HL-60 (cell line): Measurements from ENCODE around the gene SERTM1.

Source experiments
- DNase-seq, 2 experiments: peaks; one replicate each; pipeline ENCODE4 v3.0.0-alpha.2; 2010 to 2020; ENCODE audit warnings: low read depth in 1 of 2, low spot score in 1 of 2
- H3K27ac ChIP-seq: fragments of 250-450 bp; sonication (Bioruptor Pico); replicated peaks from 2 replicates; pipeline ENCODE4 v1.5.1; 2020; ENCODE audit warnings: mild to moderate bottlenecking, moderate library complexity
- H3K27me3 ChIP-seq: fragments of 250-450 bp; sonication (Bioruptor Pico); 2 replicates; pipeline ENCODE4 v1.5.1; 2021; ENCODE audit warnings: mild to moderate bottlenecking, moderate library complexity; ENCODE audit not compliant: insufficient read depth, poor library complexity, severe bottlenecking
- H3K4me3 ChIP-seq: replicated peaks from 2 replicates; pipeline ENCODE4 v1.5.1; 2011; ENCODE audit warnings: mild to moderate bottlenecking, control low read depth, low read length; ENCODE audit not compliant: insufficient read depth
- GABPA ChIP-seq: IDR thresholded peaks from 2 replicates; pipeline ENCODE4 v1.6.1; 2012; ENCODE audit warnings: low read depth
- POLR2AphosphoS5 ChIP-seq: IDR thresholded peaks from 2 replicates; pipeline ENCODE4 v1.6.1; 2012; ENCODE audit warnings: low read depth
- REST ChIP-seq: IDR thresholded peaks from 2 replicates; pipeline ENCODE4 v1.6.1; 2012; ENCODE audit warnings: low read depth; ENCODE audit not compliant: insufficient replicate concordance
- SPI1 ChIP-seq: IDR thresholded peaks from 2 replicates; pipeline ENCODE4 v1.6.1; 2012; ENCODE audit warnings: low read depth, mild to moderate bottlenecking, borderline replicate concordance
- TF ChIP-seq, protein P1 (sequence below): IDR thresholded peaks from one replicate; pipeline ENCODE4 v1.5.1; 2011; ENCODE audit warnings: low read length, control low read depth, inconsistent platforms; ENCODE audit not compliant: insufficient read depth

The SERTM1 gene

DNA sequence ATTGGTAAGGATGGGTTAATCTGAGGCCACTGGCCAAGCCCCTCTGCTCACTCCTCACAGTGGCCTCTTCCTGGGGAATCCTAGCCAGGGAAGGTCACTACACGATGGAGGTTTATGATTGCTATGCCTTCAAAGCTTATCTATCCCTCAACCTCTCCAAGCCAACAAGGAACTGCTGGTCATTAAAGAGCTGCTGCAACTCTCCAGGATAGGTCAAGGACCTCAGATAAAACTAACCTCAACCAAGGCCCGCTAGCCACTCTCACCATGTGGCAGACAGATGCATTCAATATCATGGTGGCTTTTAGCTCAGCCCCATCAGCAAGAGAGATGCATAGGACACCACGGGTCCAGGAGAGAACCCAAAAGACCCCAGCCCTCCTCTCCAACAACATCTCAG is 71.6 kb downstream of the SERTM1 start:
- TF ChIP-seq GABPA (no peak), REST (no peak), SPI1 (no peak), POLR2AphosphoS5 (no peak)
- TF ChIP-seq, protein P1, sequence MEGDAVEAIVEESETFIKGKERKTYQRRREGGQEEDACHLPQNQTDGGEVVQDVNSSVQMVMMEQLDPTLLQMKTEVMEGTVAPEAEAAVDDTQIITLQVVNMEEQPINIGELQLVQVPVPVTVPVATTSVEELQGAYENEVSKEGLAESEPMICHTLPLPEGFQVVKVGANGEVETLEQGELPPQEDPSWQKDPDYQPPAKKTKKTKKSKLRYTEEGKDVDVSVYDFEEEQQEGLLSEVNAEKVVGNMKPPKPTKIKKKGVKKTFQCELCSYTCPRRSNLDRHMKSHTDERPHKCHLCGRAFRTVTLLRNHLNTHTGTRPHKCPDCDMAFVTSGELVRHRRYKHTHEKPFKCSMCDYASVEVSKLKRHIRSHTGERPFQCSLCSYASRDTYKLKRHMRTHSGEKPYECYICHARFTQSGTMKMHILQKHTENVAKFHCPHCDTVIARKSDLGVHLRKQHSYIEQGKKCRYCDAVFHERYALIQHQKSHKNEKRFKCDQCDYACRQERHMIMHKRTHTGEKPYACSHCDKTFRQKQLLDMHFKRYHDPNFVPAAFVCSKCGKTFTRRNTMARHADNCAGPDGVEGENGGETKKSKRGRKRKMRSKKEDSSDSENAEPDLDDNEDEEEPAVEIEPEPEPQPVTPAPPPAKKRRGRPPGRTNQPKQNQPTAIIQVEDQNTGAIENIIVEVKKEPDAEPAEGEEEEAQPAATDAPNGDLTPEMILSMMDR: no peak
- no peak for DNase-seq
- no peaks in the 10 kb centered on the region for H3K27me3 ChIP-seq
- no peak overlapping the region for H3K4me3 ChIP-seq
- H3K27ac ChIP-seq: no peak overlapping the region

GRCh38 chr13:36746051-36746450 is 72.2 kb downstream of the SERTM1 start:
- DNase-seq: no peak
- no peak for TF ChIP-seq POLR2AphosphoS5
- TF ChIP-seq, protein P1: no peak
- no peak for TF ChIP-seq GABPA
- no peak for TF ChIP-seq SPI1
- TF ChIP-seq REST: no peak
- Histone ChIP-seq H3K27me3 (no peaks in the 10 kb centered on the region), H3K4me3 (no peak overlapping the region), H3K27ac (no peak overlapping the region)
